Liver (tissue), 9 donors: Measurements from ENCODE around the gene TSHZ2. TPM values are rescaled to one million over a fixed set of nuclear protein-coding genes. Genes with fewer than 3 reads are reported as not detected.

ENCODE experiments used
- DNase-seq: peaks from one replicate; pipeline ENCODE4 v3.0.0-alpha.2; 2017; ENCODE audit warnings: low spot score
- H3K27ac ChIP-seq, 2 donors: one replicate each; pipeline ENCODE4 v1.7.0; 2013; ENCODE audit warnings: inconsistent platforms in 2 of 2, low read length in 2 of 2, control low read depth in 1 of 2, low read depth in 1 of 2, mild to moderate bottlenecking in 1 of 2
- H3K27me3 ChIP-seq, 4 donors: one replicate each; pipeline versions ENCODE4 v1.6.1 to v1.7.0; 2013; ENCODE audit warnings: low read length in 3 of 4, inconsistent platforms in 1 of 4, mild to moderate bottlenecking in 1 of 4, moderate library complexity in 1 of 4; ENCODE audit not compliant: control insufficient read depth in 4 of 4, insufficient read depth in 4 of 4
- H3K36me3 ChIP-seq, 4 donors: one replicate each; pipeline versions ENCODE4 v1.6.1 to v1.7.0; 2013; ENCODE audit warnings: low read length in 3 of 4, mild to moderate bottlenecking in 3 of 4, low read depth in 1 of 4, moderate library complexity in 1 of 4; ENCODE audit not compliant: control insufficient read depth in 4 of 4, insufficient read depth in 3 of 4
- H3K4me1 ChIP-seq, 4 donors: one replicate each; pipeline versions ENCODE4 v1.6.1 to v1.7.0; 2013; ENCODE audit warnings: low read length in 3 of 4, mild to moderate bottlenecking in 3 of 4, moderate library complexity in 1 of 4; ENCODE audit not compliant: control insufficient read depth in 4 of 4, insufficient read depth in 4 of 4
- H3K4me3 ChIP-seq, 3 donors: one replicate each; pipeline versions ENCODE4 v1.6.1 to v1.7.0; 2013; ENCODE audit warnings: low read length in 3 of 3, control low read depth in 1 of 3, low read depth in 1 of 3, mild to moderate bottlenecking in 1 of 3
- H3K9ac ChIP-seq, 2 donors: one replicate each; pipeline ENCODE4 v1.7.0; 2013; ENCODE audit warnings: low read length in 2 of 2, mild to moderate bottlenecking in 2 of 2, moderate library complexity in 2 of 2, control low read depth in 1 of 2, low read depth in 1 of 2
- H3K9me3 ChIP-seq, 4 donors: one replicate each; pipeline versions ENCODE4 v1.6.1 to v1.7.0; 2013; ENCODE audit warnings: low read length in 3 of 4; ENCODE audit not compliant: control insufficient read depth in 4 of 4
- EGR1 ChIP-seq, 2 donors: IDR thresholded peaks; 2 replicates each; pipeline ENCODE4 v1.6.1; 2016 to 2018; ENCODE audit warnings: antibody characterized with exemption in 2 of 2, low read depth in 2 of 2
- FOXA1 ChIP-seq: IDR thresholded peaks from 2 replicates; pipeline ENCODE4 v1.6.1; 2016; ENCODE audit warnings: antibody characterized with exemption
- FOXA2 ChIP-seq: IDR thresholded peaks from 2 replicates; pipeline ENCODE4 v1.6.1; 2016; ENCODE audit warnings: antibody characterized with exemption
- GABPA ChIP-seq, 2 donors: IDR thresholded peaks in 1 of 2; conservative IDR thresholded peaks in 1 of 2; 2 replicates each; pipeline ENCODE4 v1.6.1; 2016; ENCODE audit warnings: antibody characterized with exemption in 2 of 2, mild to moderate bottlenecking in 1 of 2, moderate library complexity in 1 of 2
- HNF4A ChIP-seq, 2 donors: conservative IDR thresholded peaks; 2 replicates each; pipeline ENCODE4 v1.6.1; 2016; ENCODE audit warnings: antibody characterized with exemption in 2 of 2, mild to moderate bottlenecking in 2 of 2
- HNF4G ChIP-seq: IDR thresholded peaks from 2 replicates; pipeline ENCODE4 v1.6.1; 2016; ENCODE audit warnings: antibody characterized with exemption
- JUND ChIP-seq, 2 donors: IDR thresholded peaks; 2 replicates each; pipeline ENCODE4 v1.6.1; 2016; ENCODE audit warnings: antibody characterized with exemption in 2 of 2
- NR2F2 ChIP-seq: IDR thresholded peaks from 2 replicates; pipeline ENCODE4 v1.6.1; 2016; ENCODE audit warnings: antibody characterized with exemption
- RAD21 ChIP-seq, 2 donors: IDR thresholded peaks; 2 replicates each; pipeline ENCODE4 v1.6.1; 2016; ENCODE audit warnings: antibody characterized with exemption in 2 of 2, mild to moderate bottlenecking in 2 of 2
- RXRA ChIP-seq, 2 donors: IDR thresholded peaks; 2 replicates each; pipeline ENCODE4 v1.6.1; 2017 to 2018; ENCODE audit warnings: antibody characterized with exemption in 2 of 2, mild to moderate bottlenecking in 1 of 2
- SP1 ChIP-seq: IDR thresholded peaks from 2 replicates; pipeline ENCODE4 v1.6.1; 2018; ENCODE audit warnings: antibody characterized with exemption, mild to moderate bottlenecking
- TAF1 ChIP-seq: conservative IDR thresholded peaks from 2 replicates; pipeline ENCODE4 v1.6.1; 2016; ENCODE audit warnings: antibody characterized with exemption, mild to moderate bottlenecking
- YY1 ChIP-seq: IDR thresholded peaks from 2 replicates; pipeline ENCODE4 v1.6.1; 2016; ENCODE audit warnings: antibody characterized with exemption, mild to moderate bottlenecking
- WGBS: extraction: QIAGEN DNeasy Blood & Tissue Kit; methylation state at CpG from one replicate; pipeline ENCODE4 v1.1.7; 2013; 5-methylcytosine and 5-hydroxymethylcytosine counted together
- polyA plus RNA-seq, 2 donors: library from polyadenylated mRNA; stranded (reverse) in 1 of 2; unstranded in 1 of 2; fragments of 200-250 nt in 1 of 2; fragments of >200 nt in 1 of 2; fragmentation: Nextera tagmentation in 1 of 2; extraction: Ambion mirVana in 1 of 2; gene quantifications; one replicate each; pipeline versions ENCODE4 v1.2.1 to v1.2.3, GENCODE V29; 2013 to 2015
- total RNA-seq, 2 donors: library from RNA; depleted of rRNA; stranded (reverse); fragments of >200 nt; gene quantifications; one replicate each; pipeline ENCODE4 v1.2.3, GENCODE V29; 2014
- TF ChIP-seq, protein P1 (sequence below): IDR thresholded peaks from 2 replicates; pipeline ENCODE4 v1.6.1; 2016; ENCODE audit warnings: antibody characterized with exemption
- TF ChIP-seq, protein P2 (sequence below): IDR thresholded peaks from 2 replicates; pipeline ENCODE4 v1.6.1; 2016; ENCODE audit warnings: antibody characterized with exemption
- TF ChIP-seq, protein P3 (sequence below): IDR thresholded peaks from 2 replicates; pipeline ENCODE4 v1.6.1; 2016; ENCODE audit warnings: antibody characterized with exemption
- TF ChIP-seq, protein P4 (sequence below): IDR thresholded peaks from 2 replicates; pipeline ENCODE4 v1.6.1; 2016; ENCODE audit warnings: antibody characterized with exemption, mild to moderate bottlenecking
- TF ChIP-seq, protein P5 (sequence below): fragments of 150-350 bp; IDR thresholded peaks from 2 replicates; pipeline ENCODE4 v1.5.1; 2017; ENCODE audit warnings: improper control_type of control experiment, low read depth, low read length; ENCODE audit not compliant: missing input control
- donor health status: healthy.
- donor health status: healthy.
- donor health status: healthy.
- donor health status: healthy.
- donor health status: healthy.

Gene TSHZ2
- total and polyA plus RNA-seq, 4 donors = 2.9 to 11.3 (median 7.8) TPM

DNA sequence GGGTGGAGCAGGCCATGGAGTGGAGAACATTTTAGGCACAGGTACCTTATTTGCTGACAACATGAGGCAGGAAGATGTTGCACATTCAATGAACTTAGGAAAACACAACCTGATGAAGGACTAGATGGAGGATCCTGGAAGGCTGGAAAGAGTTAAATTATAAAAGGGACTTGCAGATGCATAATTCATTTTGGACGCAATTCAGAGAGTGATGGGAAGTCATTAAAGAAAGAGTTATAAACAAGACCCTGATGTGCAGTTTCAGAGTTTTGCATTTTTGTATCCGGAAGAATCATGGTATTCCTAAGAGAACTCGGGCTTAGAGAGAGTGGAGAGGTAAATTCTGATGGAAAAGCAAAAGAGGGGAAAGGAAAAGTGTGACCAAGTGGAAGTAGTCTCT lies 104.5 kb downstream of the TSHZ2 start:
- H3K9ac ChIP-seq = no peak overlapping the region
- no peaks in the 10 kb centered on the region for H3K9me3 ChIP-seq
- 82% methylated on average over 3 of the region's 3 CpGs for WGBS
- H3K4me3 ChIP-seq = no peak overlapping the region
- peak overlapping the region; percentile 56 to 96 for H3K27ac ChIP-seq
- peaks cover 11 to 22% (median 18%) of the 10 kb centered on the region in 4 donors for H3K4me1 ChIP-seq
- no peak for DNase-seq
- H3K27me3 ChIP-seq = no peaks in the 10 kb centered on the region
- H3K36me3 ChIP-seq = no peaks in the 10 kb centered on the region
- TF ChIP-seq TAF1 = no peak
- TF ChIP-seq, protein P1, sequence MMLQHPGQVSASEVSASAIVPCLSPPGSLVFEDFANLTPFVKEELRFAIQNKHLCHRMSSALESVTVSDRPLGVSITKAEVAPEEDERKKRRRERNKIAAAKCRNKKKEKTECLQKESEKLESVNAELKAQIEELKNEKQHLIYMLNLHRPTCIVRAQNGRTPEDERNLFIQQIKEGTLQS = no peak
- no peak for TF ChIP-seq FOXA2
- TF ChIP-seq RAD21 (IDR thresholded peaks at IDR 0.05) = no peak
- TF ChIP-seq, protein P2, sequence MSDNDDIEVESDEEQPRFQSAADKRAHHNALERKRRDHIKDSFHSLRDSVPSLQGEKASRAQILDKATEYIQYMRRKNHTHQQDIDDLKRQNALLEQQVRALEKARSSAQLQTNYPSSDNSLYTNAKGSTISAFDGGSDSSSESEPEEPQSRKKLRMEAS = no peak
- TF ChIP-seq RXRA (IDR thresholded peaks at IDR 0.05) = no peak
- TF ChIP-seq EGR1 (IDR thresholded peaks at IDR 0.05; ENCODE audit: low read depth in 2 of 2) = no peak
- TF ChIP-seq GABPA (IDR thresholded peaks at IDR 0.05 in 1 of 2, conservative IDR thresholded peaks at IDR 0.05 in 1 of 2) = no peak
- TF ChIP-seq HNF4A (conservative IDR thresholded peaks at IDR 0.05) = no peak
- no peak for TF ChIP-seq SP1
- TF ChIP-seq, protein P3, sequence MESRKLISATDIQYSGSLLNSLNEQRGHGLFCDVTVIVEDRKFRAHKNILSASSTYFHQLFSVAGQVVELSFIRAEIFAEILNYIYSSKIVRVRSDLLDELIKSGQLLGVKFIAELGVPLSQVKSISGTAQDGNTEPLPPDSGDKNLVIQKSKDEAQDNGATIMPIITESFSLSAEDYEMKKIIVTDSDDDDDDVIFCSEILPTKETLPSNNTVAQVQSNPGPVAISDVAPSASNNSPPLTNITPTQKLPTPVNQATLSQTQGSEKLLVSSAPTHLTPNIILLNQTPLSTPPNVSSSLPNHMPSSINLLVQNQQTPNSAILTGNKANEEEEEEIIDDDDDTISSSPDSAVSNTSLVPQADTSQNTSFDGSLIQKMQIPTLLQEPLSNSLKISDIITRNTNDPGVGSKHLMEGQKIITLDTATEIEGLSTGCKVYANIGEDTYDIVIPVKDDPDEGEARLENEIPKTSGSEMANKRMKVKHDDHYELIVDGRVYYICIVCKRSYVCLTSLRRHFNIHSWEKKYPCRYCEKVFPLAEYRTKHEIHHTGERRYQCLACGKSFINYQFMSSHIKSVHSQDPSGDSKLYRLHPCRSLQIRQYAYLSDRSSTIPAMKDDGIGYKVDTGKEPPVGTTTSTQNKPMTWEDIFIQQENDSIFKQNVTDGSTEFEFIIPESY = no peak
- TF ChIP-seq FOXA1 = no peak
- TF ChIP-seq, protein P4, sequence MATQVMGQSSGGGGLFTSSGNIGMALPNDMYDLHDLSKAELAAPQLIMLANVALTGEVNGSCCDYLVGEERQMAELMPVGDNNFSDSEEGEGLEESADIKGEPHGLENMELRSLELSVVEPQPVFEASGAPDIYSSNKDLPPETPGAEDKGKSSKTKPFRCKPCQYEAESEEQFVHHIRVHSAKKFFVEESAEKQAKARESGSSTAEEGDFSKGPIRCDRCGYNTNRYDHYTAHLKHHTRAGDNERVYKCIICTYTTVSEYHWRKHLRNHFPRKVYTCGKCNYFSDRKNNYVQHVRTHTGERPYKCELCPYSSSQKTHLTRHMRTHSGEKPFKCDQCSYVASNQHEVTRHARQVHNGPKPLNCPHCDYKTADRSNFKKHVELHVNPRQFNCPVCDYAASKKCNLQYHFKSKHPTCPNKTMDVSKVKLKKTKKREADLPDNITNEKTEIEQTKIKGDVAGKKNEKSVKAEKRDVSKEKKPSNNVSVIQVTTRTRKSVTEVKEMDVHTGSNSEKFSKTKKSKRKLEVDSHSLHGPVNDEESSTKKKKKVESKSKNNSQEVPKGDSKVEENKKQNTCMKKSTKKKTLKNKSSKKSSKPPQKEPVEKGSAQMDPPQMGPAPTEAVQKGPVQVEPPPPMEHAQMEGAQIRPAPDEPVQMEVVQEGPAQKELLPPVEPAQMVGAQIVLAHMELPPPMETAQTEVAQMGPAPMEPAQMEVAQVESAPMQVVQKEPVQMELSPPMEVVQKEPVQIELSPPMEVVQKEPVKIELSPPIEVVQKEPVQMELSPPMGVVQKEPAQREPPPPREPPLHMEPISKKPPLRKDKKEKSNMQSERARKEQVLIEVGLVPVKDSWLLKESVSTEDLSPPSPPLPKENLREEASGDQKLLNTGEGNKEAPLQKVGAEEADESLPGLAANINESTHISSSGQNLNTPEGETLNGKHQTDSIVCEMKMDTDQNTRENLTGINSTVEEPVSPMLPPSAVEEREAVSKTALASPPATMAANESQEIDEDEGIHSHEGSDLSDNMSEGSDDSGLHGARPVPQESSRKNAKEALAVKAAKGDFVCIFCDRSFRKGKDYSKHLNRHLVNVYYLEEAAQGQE = no peak
- no peak for TF ChIP-seq HNF4G
- TF ChIP-seq YY1 = no peak
- TF ChIP-seq NR2F2 = no peak
- no peak for TF ChIP-seq JUND (IDR thresholded peaks at IDR 0.05)
- TF ChIP-seq, protein P5, sequence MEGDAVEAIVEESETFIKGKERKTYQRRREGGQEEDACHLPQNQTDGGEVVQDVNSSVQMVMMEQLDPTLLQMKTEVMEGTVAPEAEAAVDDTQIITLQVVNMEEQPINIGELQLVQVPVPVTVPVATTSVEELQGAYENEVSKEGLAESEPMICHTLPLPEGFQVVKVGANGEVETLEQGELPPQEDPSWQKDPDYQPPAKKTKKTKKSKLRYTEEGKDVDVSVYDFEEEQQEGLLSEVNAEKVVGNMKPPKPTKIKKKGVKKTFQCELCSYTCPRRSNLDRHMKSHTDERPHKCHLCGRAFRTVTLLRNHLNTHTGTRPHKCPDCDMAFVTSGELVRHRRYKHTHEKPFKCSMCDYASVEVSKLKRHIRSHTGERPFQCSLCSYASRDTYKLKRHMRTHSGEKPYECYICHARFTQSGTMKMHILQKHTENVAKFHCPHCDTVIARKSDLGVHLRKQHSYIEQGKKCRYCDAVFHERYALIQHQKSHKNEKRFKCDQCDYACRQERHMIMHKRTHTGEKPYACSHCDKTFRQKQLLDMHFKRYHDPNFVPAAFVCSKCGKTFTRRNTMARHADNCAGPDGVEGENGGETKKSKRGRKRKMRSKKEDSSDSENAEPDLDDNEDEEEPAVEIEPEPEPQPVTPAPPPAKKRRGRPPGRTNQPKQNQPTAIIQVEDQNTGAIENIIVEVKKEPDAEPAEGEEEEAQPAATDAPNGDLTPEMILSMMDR = no peak
